HEK293T (cell line): ENCODE results near the gene HAGH.

Experiments
- CTCF ChIA-PET: fragments of 350-600 bp; formaldehyde crosslinking; extraction: SDS; loops from one replicate; lab custom pipeline; 2021; ENCODE audit warnings: antibody characterized with exemption, inconsistent platforms; lab: Yijun Ruan, JAX
- POLR2A ChIA-PET: fragments of 350-600 bp; formaldehyde crosslinking; extraction: SDS; loops from one replicate; lab custom pipeline; 2020; ENCODE audit warnings: antibody characterized with exemption, inconsistent platforms; lab: Yijun Ruan, JAX
- DNase-seq: peaks from one replicate; pipeline ENCODE4 v3.0.0; 2012; ENCODE audit warnings: mixed read lengths; ENCODE audit errors: extremely low spot score
- ARNT ChIP-seq: fragments of 450-650 bp; IDR thresholded peaks from 2 replicates; pipeline ENCODE4 v1.6.1; 2017; ENCODE audit warnings: mild to moderate bottlenecking
- BHLHE40 ChIP-seq: fragments of 450-650 bp; IDR thresholded peaks from 2 replicates; pipeline ENCODE4 v1.6.1; 2016; ENCODE audit warnings: mild to moderate bottlenecking, moderate library complexity, borderline replicate concordance
- CTBP1 ChIP-seq: fragments of 450-650 bp; IDR thresholded peaks from 2 replicates; pipeline ENCODE4 v1.6.1; 2016; ENCODE audit warnings: borderline replicate concordance
- ELF4 ChIP-seq: fragments of 450-650 bp; IDR thresholded peaks from 2 replicates; pipeline ENCODE4 v1.6.1; 2017; ENCODE audit warnings: antibody characterized with exemption
- FOXA1 ChIP-seq: fragments of 450-650 bp; IDR thresholded peaks from 2 replicates; pipeline ENCODE4 v1.6.1; 2016; ENCODE audit warnings: mild to moderate bottlenecking
- FOXK2 ChIP-seq: fragments of 450-650 bp; IDR thresholded peaks from 2 replicates; pipeline ENCODE4 v1.6.1; 2016; ENCODE audit warnings: mild to moderate bottlenecking
- FOXM1 ChIP-seq: fragments of 450-650 bp; IDR thresholded peaks from 2 replicates; pipeline ENCODE4 v1.6.1; 2017; ENCODE audit warnings: mild to moderate bottlenecking, borderline replicate concordance
- HDGF ChIP-seq: fragments of 450-650 bp; IDR thresholded peaks from 2 replicates; pipeline ENCODE4 v1.6.1; 2017; ENCODE audit warnings: antibody characterized with exemption, borderline replicate concordance
- L3MBTL2 ChIP-seq: fragments of 450-650 bp; conservative IDR thresholded peaks from 2 replicates; pipeline ENCODE4 v1.6.1; 2016; ENCODE audit warnings: mild to moderate bottlenecking
- LEF1 ChIP-seq: fragments of 450-650 bp; IDR thresholded peaks from 2 replicates; pipeline ENCODE4 v1.6.1; 2017; ENCODE audit warnings: mild to moderate bottlenecking, borderline replicate concordance
- NFRKB ChIP-seq: fragments of 450-650 bp; IDR thresholded peaks from 2 replicates; pipeline ENCODE4 v1.6.1; 2016; ENCODE audit warnings: mild to moderate bottlenecking, moderate library complexity
- PKNOX1 ChIP-seq: fragments of 450-650 bp; IDR thresholded peaks from 2 replicates; pipeline ENCODE4 v1.6.1; 2016
- SP1 ChIP-seq: fragments of 450-650 bp; IDR thresholded peaks from 2 replicates; pipeline ENCODE4 v1.6.1; 2017
- SUZ12 ChIP-seq: fragments of 450-650 bp; IDR thresholded peaks from 2 replicates; pipeline ENCODE4 v1.6.1; 2016; ENCODE audit warnings: mild to moderate bottlenecking
- TARDBP ChIP-seq: fragments of 450-650 bp; IDR thresholded peaks from 2 replicates; pipeline ENCODE4 v1.6.1; 2016
- ZNF384 ChIP-seq: fragments of 450-650 bp; IDR thresholded peaks from 2 replicates; pipeline ENCODE4 v1.6.1; 2016

Gene HAGH

GRCh38 chr16:1821861-1822611 is 4.6 kb downstream of the HAGH start:
- ChIA-PET POLR2A (interaction anchor here (1.2 kb wide), 1 partner anchor 39 kb away, joined by 5 read pairs; the partner anchor contains the start of genes NUBP2 and SPSB3), CTCF (no interaction called here)
- DNase-seq = no peak
- TF ChIP-seq LEF1 (no peak), SUZ12 (no peak), FOXA1 (no peak), NFRKB (no peak), HDGF (no peak), FOXK2 (no peak), ZNF384 (no peak)

- DNase-seq = no peak
- TF ChIP-seq ZNF384 (no peak), SP1 (no peak), L3MBTL2 (no peak), SUZ12 (no peak), BHLHE40 (no peak), NFRKB (no peak)
- CTCF ChIA-PET = no interaction called here
- POLR2A ChIA-PET = interaction anchor here (0.6 kb wide), 1 partner anchor 18 kb away, joined by 5 read pairs; no protein-coding TSS in a partner anchor
Observed at GRCh38 chr16:1820946-1821290, 5.7 kb downstream of the HAGH start.

GRCh38 chr16:1820096-1820945 is 6.3 kb downstream of the HAGH start:
- TF ChIP-seq NFRKB (no peak), SP1 (no peak), SUZ12 (no peak)
- ChIA-PET CTCF (no interaction called here), POLR2A (no interaction called here)
- DNase-seq = no peak

- no peak for DNase-seq
- ChIA-PET CTCF (no interaction called here), POLR2A (no interaction called here)
- TF ChIP-seq ARNT (no peak), FOXK2 (no peak), SUZ12 (no peak), NFRKB (no peak), ZNF384 (no peak), LEF1 (no peak), PKNOX1 (no peak), TARDBP (no peak), CTBP1 (no peak), FOXA1 (no peak), L3MBTL2 (no peak), ELF4 (no peak), FOXM1 (no peak), SP1 (no peak), BHLHE40 (no peak), HDGF (no peak)
Observed at GRCh38 chr16:1819611-1820010, 7.0 kb downstream of the HAGH start.

- no peak for DNase-seq
- POLR2A ChIA-PET = no interaction called here
- no peak for TF ChIP-seq ARNT
- CTCF ChIA-PET = no interaction called here
Observed at GRCh38 chr16:1818873-1819525, 7.6 kb downstream of the HAGH start.

- no peak for TF ChIP-seq BHLHE40
- no peak for TF ChIP-seq ELF4
- TF ChIP-seq FOXM1 = no peak
- TF ChIP-seq SUZ12 = no peak
- no peak for TF ChIP-seq CTBP1
- no peak for TF ChIP-seq PKNOX1
- no peak for TF ChIP-seq NFRKB
- no peak for TF ChIP-seq L3MBTL2
- no peak for TF ChIP-seq FOXA1
- no peak for TF ChIP-seq HDGF
- no peak for TF ChIP-seq SP1
- no peak for TF ChIP-seq ZNF384
- no peak for TF ChIP-seq FOXK2
- no peak for TF ChIP-seq LEF1
- no peak for TF ChIP-seq TARDBP
- TF ChIP-seq ARNT = no peak
- CTCF ChIA-PET = no interaction called here
- POLR2A ChIA-PET = no interaction called here
- DNase-seq = no peak
Observed at GRCh38 chr16:1818204-1818872, 8.3 kb downstream of the HAGH start.
